ENCODE results near the gene SUPT20HL2. TPM values are rescaled to one million over a fixed set of nuclear protein-coding genes. Genes with fewer than 3 reads are reported as not detected.

Gene SUPT20HL2
- total and polyA plus RNA-seq, 2 of the 8 experiments (the other 6 are each of a cell fraction or from before 2014, with no cell fraction given) = not detected

DNA sequence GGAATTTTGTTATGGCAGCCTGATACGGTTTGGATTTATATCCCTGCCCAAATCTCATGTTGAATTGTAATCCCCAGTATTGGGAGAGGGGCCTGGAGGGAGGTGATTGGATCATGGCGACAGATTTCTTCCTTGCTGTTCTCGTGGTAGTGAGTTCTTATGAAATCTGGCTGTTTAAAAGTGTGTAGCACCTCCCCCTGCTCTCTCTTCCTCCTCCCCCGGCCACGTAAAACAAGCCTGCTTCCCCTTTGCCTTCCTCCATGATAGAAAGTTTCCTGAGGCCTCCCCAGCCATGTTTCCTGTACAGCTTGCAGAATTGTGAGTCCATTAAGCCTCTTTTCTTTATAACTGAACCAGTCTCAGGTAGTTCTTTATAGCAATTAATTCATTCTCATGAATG, 37.9 kb downstream of the SUPT20HL2 start (continued):
- TF ChIP-seq CHD2 (IDR thresholded peaks at IDR 0.05; ENCODE audit: low read length) = no peak

DNA sequence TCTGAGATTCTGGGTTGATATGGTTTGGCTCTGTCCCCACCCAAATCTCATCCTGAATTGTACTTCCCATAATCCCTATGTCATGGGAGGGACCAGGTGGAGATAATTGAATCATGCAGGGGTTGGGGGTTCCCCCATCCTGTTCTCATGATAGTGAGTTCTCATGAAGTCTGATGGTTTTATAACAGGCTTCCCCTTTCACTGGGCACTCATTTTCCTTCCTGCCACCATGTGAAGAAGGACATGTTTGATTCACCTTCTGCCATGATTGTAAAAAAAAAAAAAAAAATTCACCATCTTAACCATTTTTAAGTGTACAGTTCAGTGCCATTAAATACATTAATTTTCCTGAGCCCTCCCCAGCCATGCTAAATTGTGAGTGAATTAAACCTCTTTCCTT, 42.6 kb downstream of the SUPT20HL2 start:
- H2BK120ac ChIP-seq (replicated peaks; ENCODE audit: low read depth, low read length) = no peak overlapping the region
- CTCF ChIA-PET (ENCODE audit: partially characterized antibody) = no interaction called here
- H2AK5ac ChIP-seq (ENCODE audit: low read depth, low read length) = no peak overlapping the region
- TF ChIP-seq TAF1 (IDR thresholded peaks at IDR 0.05; ENCODE audit: low read depth, low read length) (no peak), EZH2 (IDR thresholded peaks at IDR 0.05; ENCODE audit: low read depth, low read length, severe bottlenecking) (no peak), ASH2L (IDR thresholded peaks at IDR 0.05; ENCODE audit: low read length) (no peak), HDAC6 (IDR thresholded peaks at IDR 0.05; ENCODE audit: low read depth, low read length) (no peak), KDM5A (IDR thresholded peaks at IDR 0.05; ENCODE audit: low read length) (no peak), GABPA (IDR thresholded peaks at IDR 0.05; ENCODE audit: borderline replicate concordance, insufficient read depth, low read length) (no peak), SIN3A (conservative IDR thresholded peaks at IDR 0.05 in 1 of 2, IDR thresholded peaks at IDR 0.05 in 1 of 2; ENCODE audit: low read depth in 1 of 2, low read length in 2 of 2) (no peak), TEAD4 (IDR thresholded peaks at IDR 0.05; ENCODE audit: low read depth, low read length) (no peak), CEBPB (IDR thresholded peaks at IDR 0.05; ENCODE audit: low read depth, low read length) (no peak), CTBP2 (IDR thresholded peaks at IDR 0.05; ENCODE audit: borderline replicate concordance, insufficient read depth, insufficient read length, low read length) (no peak), EGR1 (IDR thresholded peaks at IDR 0.05; ENCODE audit: borderline replicate concordance, low read depth, low read length) (no peak)

More for the DNA sequence above, 42.6 kb downstream of the SUPT20HL2 start:
- Histone ChIP-seq H3K79me2 (ENCODE audit: control insufficient read depth in 1 of 2, insufficient read depth in 2 of 2, low read length in 2 of 2) (no peaks in the 10 kb centered on the region), H4K20me1 (replicated peaks in 1 of 2; ENCODE audit: control insufficient read depth in 1 of 2, insufficient read depth in 2 of 2, low read length in 2 of 2) (no peaks in the 10 kb centered on the region), H4K5ac (ENCODE audit: insufficient read length, low read depth, low read length) (no peak overlapping the region), H2AFZ (ENCODE audit: low read length) (no peak overlapping the region), H3K27ac (ENCODE audit: low read depth, low read length) (no peak overlapping the region), H3K4me2 (ENCODE audit: insufficient read depth in 1 of 2, low read depth in 2 of 2, low read length in 2 of 2) (no peak overlapping the region), H2BK12ac (ENCODE audit: low read depth, low read length) (no peak overlapping the region), H3K4me3 (ENCODE audit: extremely low read depth in 1 of 4, insufficient read depth in 2 of 4, low read depth in 3 of 4, low read length in 4 of 4) (no peak overlapping the region), H3K79me1 (ENCODE audit: low read depth, low read length) (no peaks in the 10 kb centered on the region), H4K8ac (ENCODE audit: extremely low read depth, insufficient read depth, low read length) (no peak overlapping the region), H2BK5ac (ENCODE audit: low read depth, low read length) (no peak overlapping the region), H3K4me1 (replicated peaks in 1 of 4; ENCODE audit: control insufficient read depth in 3 of 4, insufficient read depth in 4 of 4, low read length in 3 of 4) (no peaks in the 10 kb centered on the region), H3K56ac (replicated peaks; ENCODE audit: insufficient read length, low read depth, low read length) (no peak overlapping the region), H3K4ac (replicated peaks; ENCODE audit: insufficient read length, low read depth, low read length) (no peak overlapping the region), H3K36me3 (ENCODE audit: control insufficient read depth in 2 of 4, insufficient read depth in 4 of 4, low read length in 3 of 4) (no peaks in the 10 kb centered on the region), H3K23ac (ENCODE audit: insufficient read length) (no peak overlapping the region), H3K9me3 (ENCODE audit: insufficient read depth in 2 of 2, low read depth in 1 of 2, low read length in 1 of 2) (no peaks in the 10 kb centered on the region), H3K27me3 (replicated peaks in 1 of 4; ENCODE audit: control insufficient read depth in 3 of 4, extremely low read depth in 1 of 4, insufficient read depth in 3 of 4, low read length in 3 of 4) (no peaks in the 10 kb centered on the region), H2BK15ac (ENCODE audit: low read length) (no peak overlapping the region), H3K18ac (ENCODE audit: extremely low read depth, low read length) (no peak overlapping the region), H3K23me2 (ENCODE audit: low read depth, low read length) (no peaks in the 10 kb centered on the region), H4K91ac (replicated peaks; ENCODE audit: insufficient read length, low read length) (no peak overlapping the region), H2BK20ac (ENCODE audit: low read length) (no peak overlapping the region), H3K14ac (ENCODE audit: insufficient read length) (no peak overlapping the region), H3K9ac (replicated peaks in 1 of 4; ENCODE audit: extremely low read depth in 1 of 4, low read depth in 3 of 4, low read length in 3 of 4) (no peak overlapping the region)
- DNase-seq (ENCODE audit: low read depth in 1 of 2, low spot score in 2 of 2) = no peak
- POLR2A ChIA-PET (ENCODE audit: partially characterized antibody) = no interaction called here
- FAIRE-seq = no peak
